ENCODE measurements around the gene KIAA1217. TPM values are rescaled to one million over a fixed set of nuclear protein-coding genes. Genes with fewer than 3 reads are reported as not detected.

Gene KIAA1217
- total RNA-seq, 1 experiment from 2014 or later: 18.6 TPM

DNA sequence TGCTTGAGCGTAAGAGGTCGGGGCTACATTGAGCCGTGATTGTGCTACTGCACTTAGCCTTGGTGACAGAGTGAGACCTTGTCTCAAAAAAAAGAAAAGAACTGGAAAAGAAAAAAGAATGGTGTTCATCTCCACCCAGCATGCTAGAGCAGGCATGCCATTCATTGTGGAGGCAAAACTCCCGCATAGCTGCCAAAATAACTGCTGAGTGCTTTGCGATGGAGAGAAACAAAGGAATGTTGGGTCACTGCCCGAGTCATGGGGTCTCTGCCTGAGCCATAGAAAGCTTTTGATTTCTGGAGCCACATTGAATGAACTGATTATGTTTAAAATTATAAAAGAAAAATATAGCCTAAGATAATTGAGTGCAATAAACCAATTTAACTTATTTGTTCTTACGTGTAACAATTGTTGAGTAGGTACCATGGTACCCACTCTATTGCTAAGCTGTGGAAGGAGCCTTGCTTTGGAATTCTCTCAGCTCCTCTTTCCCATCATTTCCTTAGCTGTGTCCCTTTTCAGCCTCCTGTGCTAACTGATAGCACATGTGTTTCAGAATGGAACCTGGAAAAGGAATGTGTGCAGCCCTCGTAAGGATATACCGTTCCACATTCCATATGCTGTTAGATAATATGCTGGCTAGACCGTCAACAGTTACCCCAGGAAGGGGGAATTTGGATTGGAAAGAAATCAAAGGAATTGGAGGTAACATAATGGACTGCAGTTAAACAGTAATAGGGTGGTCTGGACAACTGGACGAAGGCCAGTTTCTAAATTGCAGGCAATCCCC, 99.0 kb downstream of the KIAA1217 start:
- H3K23me2 ChIP-seq (ENCODE audit: insufficient read length, low read depth, low read length, poor library complexity, severe bottlenecking): no peaks in the 10 kb centered on the region
- no peak overlapping the region for H2AK5ac ChIP-seq (ENCODE audit: insufficient read length, low read length)
- H3K9me3 ChIP-seq (ENCODE audit: control insufficient read depth, low read depth, low read length): no peaks in the 10 kb centered on the region
- no peaks in the 10 kb centered on the region; a peak in 1 of 5 replicates for H3K9me3 Mint-ChIP-seq
- H4K5ac ChIP-seq (ENCODE audit: insufficient read length, low read depth, low read length): no peak overlapping the region
- no peak overlapping the region for H2BK120ac ChIP-seq (ENCODE audit: low read depth, low read length, poor library complexity, severe bottlenecking)
- H3K14ac ChIP-seq (ENCODE audit: insufficient read depth, low read length): no peak overlapping the region
- H3K79me1 ChIP-seq (ENCODE audit: insufficient read depth, low read depth, low read length, poor library complexity, severe bottlenecking): no peaks in the 10 kb centered on the region
- no peak overlapping the region; a peak in 2 of 7 replicates for H3K27ac Mint-ChIP-seq
- no peak overlapping the region for H2AFZ ChIP-seq (ENCODE audit: low read length)
- H3K27me3 ChIP-seq (ENCODE audit: insufficient read depth, low read length): no peaks in the 10 kb centered on the region
- no peak overlapping the region for H2BK20ac ChIP-seq (ENCODE audit: low read depth, low read length, poor library complexity, severe bottlenecking)
- no peak overlapping the region for H3K27ac ChIP-seq (ENCODE audit: insufficient read length, low read depth, low read length)
- TF ChIP-seq, protein P1, sequence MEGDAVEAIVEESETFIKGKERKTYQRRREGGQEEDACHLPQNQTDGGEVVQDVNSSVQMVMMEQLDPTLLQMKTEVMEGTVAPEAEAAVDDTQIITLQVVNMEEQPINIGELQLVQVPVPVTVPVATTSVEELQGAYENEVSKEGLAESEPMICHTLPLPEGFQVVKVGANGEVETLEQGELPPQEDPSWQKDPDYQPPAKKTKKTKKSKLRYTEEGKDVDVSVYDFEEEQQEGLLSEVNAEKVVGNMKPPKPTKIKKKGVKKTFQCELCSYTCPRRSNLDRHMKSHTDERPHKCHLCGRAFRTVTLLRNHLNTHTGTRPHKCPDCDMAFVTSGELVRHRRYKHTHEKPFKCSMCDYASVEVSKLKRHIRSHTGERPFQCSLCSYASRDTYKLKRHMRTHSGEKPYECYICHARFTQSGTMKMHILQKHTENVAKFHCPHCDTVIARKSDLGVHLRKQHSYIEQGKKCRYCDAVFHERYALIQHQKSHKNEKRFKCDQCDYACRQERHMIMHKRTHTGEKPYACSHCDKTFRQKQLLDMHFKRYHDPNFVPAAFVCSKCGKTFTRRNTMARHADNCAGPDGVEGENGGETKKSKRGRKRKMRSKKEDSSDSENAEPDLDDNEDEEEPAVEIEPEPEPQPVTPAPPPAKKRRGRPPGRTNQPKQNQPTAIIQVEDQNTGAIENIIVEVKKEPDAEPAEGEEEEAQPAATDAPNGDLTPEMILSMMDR (conservative IDR thresholded peaks at IDR 0.05): no peak
- H3K56ac ChIP-seq (ENCODE audit: insufficient read length, low read depth, low read length): no peak overlapping the region
- H3K27me3 Mint-ChIP-seq (ENCODE audit: low read depth): no peaks in the 10 kb centered on the region
- no peak overlapping the region for H2BK5ac ChIP-seq (ENCODE audit: insufficient read length, low read length)
- no peak for DNase-seq
- no peak overlapping the region for H3K4me2 ChIP-seq (ENCODE audit: insufficient read depth, insufficient read length, low read length)
- no peak overlapping the region for H3K23ac ChIP-seq (ENCODE audit: insufficient read length, low read depth, low read length)
- no peaks in the 10 kb centered on the region for H3K79me2 ChIP-seq (ENCODE audit: insufficient read depth, low read length)
- no peak overlapping the region for H2BK15ac ChIP-seq (ENCODE audit: low read depth, low read length)
- no peak overlapping the region for H3K4me3 Mint-ChIP-seq
- H4K91ac ChIP-seq (ENCODE audit: insufficient read length, low read depth, low read length): no peak overlapping the region
- no peak overlapping the region for H2BK12ac ChIP-seq (ENCODE audit: insufficient read length, low read depth, low read length)
- no peak overlapping the region for H3K4ac ChIP-seq (ENCODE audit: low read depth, low read length)
- H3T11ph ChIP-seq (ENCODE audit: low read length): no peak overlapping the region
- H4K8ac ChIP-seq (replicated peaks; ENCODE audit: insufficient read length, low read depth, low read length): no peak overlapping the region
- H3K18ac ChIP-seq (ENCODE audit: insufficient read length, low read depth, low read length): no peak overlapping the region
- no peaks in the 10 kb centered on the region for H4K20me1 ChIP-seq (ENCODE audit: control insufficient read depth, insufficient read depth, insufficient read length)
- no CpG with 5 or more reads among the region's 11 CpGs for WGBS (ENCODE audit: extremely low coverage, insufficient read length, low lambda C conversion rate)
- peaks cover 22 to 27% of the 10 kb centered on the region in 2 experiments for H3K4me1 Mint-ChIP-seq
- H3K36me3 Mint-ChIP-seq (ENCODE audit: insufficient read depth in 1 of 3, low read depth in 3 of 3): peaks cover 0 to 1% (median 0%) of the 10 kb centered on the region in 3 experiments; a peak in 2 of 7 replicates
- H3K9ac ChIP-seq (ENCODE audit: extremely low read depth, insufficient read length, low read length): no peak overlapping the region
- H3K4me1 ChIP-seq (ENCODE audit: insufficient read depth, low read length): no peaks in the 10 kb centered on the region

Measured in H9 (cell line).